Breast epithelium (tissue), 3 donors: ENCODE data around the gene GDPD5.

Source experiments
- POLR2A ChIP-seq: fragments of 450-650 bp; IDR thresholded peaks from one replicate; pipeline ENCODE4 v1.6.1; 2016; ENCODE audit warnings: antibody characterized with exemption, mild to moderate bottlenecking, moderate library complexity
- TF ChIP-seq, protein P1 (sequence below), 3 donors: fragments of 450-650 bp; IDR thresholded peaks; one replicate each; pipeline ENCODE4 v1.5.1; 2016 to 2017; ENCODE audit warnings: antibody characterized with exemption in 3 of 3, mild to moderate bottlenecking in 3 of 3, moderate library complexity in 3 of 3

DNA sequence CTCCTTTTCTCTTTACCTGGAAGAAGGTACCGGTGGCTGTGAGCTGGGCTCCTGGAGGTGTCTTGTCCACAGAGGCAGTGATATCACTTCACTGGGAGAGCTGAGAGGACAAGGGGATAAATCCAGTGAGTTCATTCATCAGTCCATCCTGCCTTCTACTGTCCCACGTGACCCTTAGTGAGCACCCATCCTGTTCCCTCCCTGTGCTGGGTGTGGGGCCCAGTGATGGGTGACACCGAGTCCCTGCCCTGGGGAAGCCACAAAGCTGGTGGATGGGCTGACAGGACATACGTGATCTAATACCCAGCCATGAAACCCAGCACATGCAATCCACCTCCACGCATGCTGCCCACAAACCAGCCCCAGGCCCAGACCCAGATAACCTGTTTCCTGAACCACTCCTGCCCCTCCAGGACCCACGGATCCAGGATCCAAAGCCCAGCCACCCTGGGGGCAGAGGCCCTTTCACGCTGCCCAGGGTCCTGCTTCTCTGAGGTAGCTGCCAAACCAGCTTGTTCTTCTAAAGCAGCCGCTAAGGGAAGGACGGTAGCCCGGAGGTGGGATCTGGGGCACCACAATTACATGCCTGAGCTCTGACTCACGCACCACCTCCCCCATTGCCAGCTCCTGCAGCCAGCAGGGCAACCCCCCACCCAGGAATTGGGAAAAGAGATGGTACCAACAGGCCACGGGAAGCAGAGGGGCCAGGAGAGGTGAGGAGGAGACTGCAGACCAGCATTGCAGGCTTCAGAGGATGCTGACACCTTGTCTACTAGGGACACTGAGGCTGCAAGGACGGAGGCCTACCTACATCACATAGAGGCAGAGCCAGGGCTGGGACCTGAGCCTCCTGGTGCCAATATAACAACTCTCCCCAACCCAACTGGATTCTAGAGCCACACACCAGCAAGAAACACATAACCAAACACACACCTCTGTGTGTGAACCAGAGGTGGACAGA, 35.2 kb downstream of the GDPD5 start:
- TF ChIP-seq, protein P1, sequence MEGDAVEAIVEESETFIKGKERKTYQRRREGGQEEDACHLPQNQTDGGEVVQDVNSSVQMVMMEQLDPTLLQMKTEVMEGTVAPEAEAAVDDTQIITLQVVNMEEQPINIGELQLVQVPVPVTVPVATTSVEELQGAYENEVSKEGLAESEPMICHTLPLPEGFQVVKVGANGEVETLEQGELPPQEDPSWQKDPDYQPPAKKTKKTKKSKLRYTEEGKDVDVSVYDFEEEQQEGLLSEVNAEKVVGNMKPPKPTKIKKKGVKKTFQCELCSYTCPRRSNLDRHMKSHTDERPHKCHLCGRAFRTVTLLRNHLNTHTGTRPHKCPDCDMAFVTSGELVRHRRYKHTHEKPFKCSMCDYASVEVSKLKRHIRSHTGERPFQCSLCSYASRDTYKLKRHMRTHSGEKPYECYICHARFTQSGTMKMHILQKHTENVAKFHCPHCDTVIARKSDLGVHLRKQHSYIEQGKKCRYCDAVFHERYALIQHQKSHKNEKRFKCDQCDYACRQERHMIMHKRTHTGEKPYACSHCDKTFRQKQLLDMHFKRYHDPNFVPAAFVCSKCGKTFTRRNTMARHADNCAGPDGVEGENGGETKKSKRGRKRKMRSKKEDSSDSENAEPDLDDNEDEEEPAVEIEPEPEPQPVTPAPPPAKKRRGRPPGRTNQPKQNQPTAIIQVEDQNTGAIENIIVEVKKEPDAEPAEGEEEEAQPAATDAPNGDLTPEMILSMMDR (IDR thresholded peaks at IDR 0.05): no peak
- TF ChIP-seq POLR2A: no peak
